Fibroblast of lung (primary cell): ENCODE measurements around the gene ANKRD30B.
"Not testable (repeated sequence)": the region's sequence is repeated elsewhere in the genome, so short reads cannot be mapped to it uniquely, and the experiment has no call there.

Experiments used
- CTCF ChIP-seq, 2 donors: IDR thresholded peaks in 1 of 2; conservative IDR thresholded peaks in 1 of 2; 1 replicate in 1 of 2; 2 replicates in 1 of 2; pipeline ENCODE4 v1.5.1; 2011 to 2012; ENCODE audit warnings: low read length in 2 of 2, control low read depth in 1 of 2, inconsistent platforms in 1 of 2, low read depth in 1 of 2, mild to moderate bottlenecking in 1 of 2
- EZH2 ChIP-seq: IDR thresholded peaks from 2 replicates; pipeline ENCODE4 v1.5.1; 2012; ENCODE audit warnings: low read length, control low read depth, mild to moderate bottlenecking; ENCODE audit errors: missing control alignments

GRCh38 chr18:14841607-14842006 is 93.6 kb downstream of the ANKRD30B start:
- not testable (repeated sequence) for TF ChIP-seq CTCF (conservative IDR thresholded peaks at IDR 0.05 in 1 of 2, IDR thresholded peaks at IDR 0.05 in 1 of 2; ENCODE audit: low read depth in 1 of 2, low read length in 2 of 2); EZH2
